Mucosa of descending colon (tissue), 3 donors: ENCODE data around the gene SSR1. TPM values are rescaled to one million over a fixed set of nuclear protein-coding genes. Genes with fewer than 3 reads are reported as not detected.

Experiments
- ATAC-seq: fragments of 200-7000 bp; cut with Tn5 transposase; one replicate; pipeline ENCODE4 v1.9.1; 2020; ENCODE audit warnings: mild to moderate bottlenecking, moderate library complexity
- DNase-seq, 3 donors: peaks; one replicate each; pipeline ENCODE4 v3.0.0-alpha.2; 2020
- H3K36me3 ChIP-seq: fragments of 200-600 bp; one replicate; pipeline ENCODE4 v1.8.0; 2021; ENCODE audit warnings: low read depth, mild to moderate bottlenecking
- H3K4me1 ChIP-seq: fragments of 200-600 bp; one replicate; pipeline ENCODE4 v1.8.0; 2021; ENCODE audit warnings: low read depth, mild to moderate bottlenecking
- H3K4me3 ChIP-seq: fragments of 200-600 bp; one replicate; pipeline ENCODE4 v1.8.0; 2021; ENCODE audit warnings: mild to moderate bottlenecking
- H3K9me3 ChIP-seq: fragments of 200-600 bp; one replicate; pipeline ENCODE4 v1.8.0; 2021; ENCODE audit warnings: mild to moderate bottlenecking
- CTCF ChIP-seq: fragments of 200-600 bp; IDR thresholded peaks from one replicate; pipeline ENCODE4 v1.8.0; 2022; ENCODE audit warnings: antibody characterized with exemption, mild to moderate bottlenecking
- intact Hi-C, 2 donors: fragments of 100-400 bp; cut with DNase I in 1 of 2; cut with micrococcal nuclease in 1 of 2; formaldehyde crosslinking; loops; one replicate each; pipeline versions ENCODE4 v1.11.0 to v1.11.1; 2022; cut with DNase I, micrococcal nuclease
- total RNA-seq, 3 donors: library from RNA; stranded (reverse); fragmentation: NEBNext Ultra II Directional in 2 of 3; extraction: Animal tissue kit (Norgen Biotek cat#: 25700) in 2 of 3; gene quantifications; one replicate each; pipeline versions ENCODE4 v1.2.1 to v1.2.4, GENCODE V29; 2021 to 2023
- donor health status: DM: no; HTN: no; CAD: no; lungs with moderate emphysema.
- donor health status: DM: no; HTN: no; CAD: no.
- donor health status: DM: no; HTN: yes; CAD: no.

SSR1 gene
- total RNA-seq, 3 donors from 2014 or later = 83.2 to 139 (median 99.4) TPM

- H3K36me3 ChIP-seq = no peaks in the 10 kb centered on the region
- DNase-seq (peak; percentile 23 to 60 (median 41)), ATAC-seq (no peak)
- no peak overlapping the region for H3K4me3 ChIP-seq
- TF ChIP-seq CTCF = no peak
- H3K9me3 ChIP-seq = no peaks in the 10 kb centered on the region
- intact Hi-C loops = no loop called here
- peaks cover 22% of the 10 kb centered on the region for H3K4me1 ChIP-seq
These were observed 636 bp upstream of the SSR1 start for GRCh38 chr6:7313505-7314165.

- Histone ChIP-seq H3K4me1 (peaks cover 25% of the 10 kb centered on the region), H3K4me3 (peak overlapping the region; percentile 86), H3K36me3 (peaks cover 4% of the 10 kb centered on the region), H3K9me3 (no peaks in the 10 kb centered on the region)
- DNase-seq = no peak
- TF ChIP-seq CTCF = no peak
- no peak for ATAC-seq
- intact Hi-C loops = no loop called here
These were observed 933 bp downstream of the SSR1 start for GRCh38 chr6:7311917-7312615.

GRCh38 chr6:7311176-7311575, 1.8 kb downstream of the SSR1 start:
- no peak overlapping the region for H3K4me3 ChIP-seq
- no peak for TF ChIP-seq CTCF
- ATAC-seq (no peak), DNase-seq (no peak)
- H3K36me3 ChIP-seq = peaks cover 4% of the 10 kb centered on the region
- no peaks in the 10 kb centered on the region for H3K9me3 ChIP-seq
- intact Hi-C loops = no loop called here
- peaks cover 25% of the 10 kb centered on the region for H3K4me1 ChIP-seq

- intact Hi-C loops = loop anchor here in 1 of 2 donors (10.0 kb wide), 1 partner anchor 86 kb away; no protein-coding TSS in a partner anchor
- no peaks in the 10 kb centered on the region for H3K9me3 ChIP-seq
- peaks cover 25% of the 10 kb centered on the region for H3K4me1 ChIP-seq
- H3K36me3 ChIP-seq = peaks cover 4% of the 10 kb centered on the region
- TF ChIP-seq CTCF = no peak
- no peak overlapping the region for H3K4me3 ChIP-seq
- ATAC-seq (no peak), DNase-seq (no peak)
These were observed 3.9 kb downstream of the SSR1 start for GRCh38 chr6:7309050-7309449.

GRCh38 chr6:7307533-7307932, 5.5 kb downstream of the SSR1 start:
- ATAC-seq (no peak), DNase-seq (no peak)
- Histone ChIP-seq H3K4me3 (no peak overlapping the region), H3K4me1 (peaks cover 21% of the 10 kb centered on the region), H3K36me3 (peaks cover 8% of the 10 kb centered on the region), H3K9me3 (no peaks in the 10 kb centered on the region)
- intact Hi-C loops = loop anchor here in 1 of 2 donors (10.0 kb wide), 1 partner anchor 87 kb away; no protein-coding TSS in a partner anchor
- TF ChIP-seq CTCF = no peak
